Kasumi-1 (cell line): ENCODE measurements around the gene PFN3.

Source experiments
- DNase-seq, 2 experiments: peaks; one replicate each; lab custom pipeline; 2025; lab: John Stamatoyannopoulos, UW

PFN3 gene

DNA sequence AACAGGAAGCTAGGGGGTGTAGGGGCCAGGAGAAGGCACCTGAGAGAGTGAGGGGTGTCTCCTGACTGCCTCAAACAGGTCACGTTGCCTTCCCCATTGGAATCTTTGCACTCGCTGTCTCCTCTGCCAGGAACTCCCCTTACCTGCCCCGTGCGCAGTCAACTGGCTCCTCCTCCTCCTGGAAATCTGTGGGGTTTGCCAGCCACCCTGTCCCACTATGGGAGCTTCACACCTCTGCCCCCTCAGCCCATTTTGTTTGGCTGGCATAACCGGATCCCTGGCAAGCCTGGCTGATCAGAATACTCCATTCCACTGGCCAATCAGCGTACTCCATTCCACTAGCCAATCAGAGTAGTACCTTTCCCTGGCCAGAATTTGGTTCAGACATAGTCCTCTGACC is 26.7 kb downstream of the PFN3 start:
- no peak for DNase-seq

- DNase-seq, result no peak
Observed at GRCh38 chr5:177372910-177373309, 27.6 kb downstream of the PFN3 start.

GRCh38 chr5:177372034-177372896 is 28.2 kb downstream of the PFN3 start:
- DNase-seq, result peak; percentile 65 to 70

- no peak for DNase-seq
Observed at GRCh38 chr5:177371120-177372033, 29.1 kb downstream of the PFN3 start.

- DNase-seq, result peak; percentile 67 to 80
Observed at GRCh38 chr5:177370488-177371119, 29.9 kb downstream of the PFN3 start.

DNA sequence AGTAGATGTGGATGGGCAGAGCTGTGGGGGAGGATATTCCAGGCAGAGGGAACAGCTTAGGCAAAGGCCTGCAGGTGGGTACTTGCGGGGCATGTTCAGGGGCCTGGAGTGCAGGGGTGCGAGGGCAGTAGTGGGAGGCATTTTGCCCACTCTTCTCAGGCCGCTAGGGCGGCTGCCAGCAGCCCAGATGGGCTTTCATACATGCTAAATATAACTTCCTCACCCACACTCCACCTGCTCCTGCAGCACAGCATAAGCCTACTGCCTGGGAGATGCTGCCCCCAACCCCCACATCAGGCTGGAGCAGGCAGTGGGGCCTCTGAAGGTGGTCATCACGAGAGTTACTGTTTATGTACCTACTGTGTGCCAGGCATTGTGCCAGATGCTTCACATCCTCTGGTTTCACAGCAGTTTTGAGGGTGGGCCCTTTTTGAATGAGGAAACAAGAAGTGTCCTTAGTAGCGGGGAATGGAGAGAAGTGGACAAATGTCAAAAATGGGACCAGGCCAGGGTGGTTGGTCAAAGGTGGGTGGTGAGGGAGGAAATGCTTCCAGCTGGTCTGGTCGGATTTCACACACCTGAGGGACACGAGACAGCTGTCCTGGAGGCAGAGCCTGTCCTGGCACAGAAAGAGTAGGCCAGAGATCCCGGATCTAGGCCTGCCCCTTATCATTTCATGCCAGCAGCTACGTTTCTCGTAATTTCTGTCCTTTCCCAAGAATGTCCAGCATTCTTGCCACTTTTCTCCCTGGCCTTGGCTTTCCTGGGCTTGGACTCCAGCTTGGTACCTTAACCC is 30.6 kb downstream of the PFN3 start:
- no peak for DNase-seq

- DNase-seq, result peak; percentile 47 to 51
Observed at GRCh38 chr5:177368869-177369644, 31.4 kb downstream of the PFN3 start.

DNA sequence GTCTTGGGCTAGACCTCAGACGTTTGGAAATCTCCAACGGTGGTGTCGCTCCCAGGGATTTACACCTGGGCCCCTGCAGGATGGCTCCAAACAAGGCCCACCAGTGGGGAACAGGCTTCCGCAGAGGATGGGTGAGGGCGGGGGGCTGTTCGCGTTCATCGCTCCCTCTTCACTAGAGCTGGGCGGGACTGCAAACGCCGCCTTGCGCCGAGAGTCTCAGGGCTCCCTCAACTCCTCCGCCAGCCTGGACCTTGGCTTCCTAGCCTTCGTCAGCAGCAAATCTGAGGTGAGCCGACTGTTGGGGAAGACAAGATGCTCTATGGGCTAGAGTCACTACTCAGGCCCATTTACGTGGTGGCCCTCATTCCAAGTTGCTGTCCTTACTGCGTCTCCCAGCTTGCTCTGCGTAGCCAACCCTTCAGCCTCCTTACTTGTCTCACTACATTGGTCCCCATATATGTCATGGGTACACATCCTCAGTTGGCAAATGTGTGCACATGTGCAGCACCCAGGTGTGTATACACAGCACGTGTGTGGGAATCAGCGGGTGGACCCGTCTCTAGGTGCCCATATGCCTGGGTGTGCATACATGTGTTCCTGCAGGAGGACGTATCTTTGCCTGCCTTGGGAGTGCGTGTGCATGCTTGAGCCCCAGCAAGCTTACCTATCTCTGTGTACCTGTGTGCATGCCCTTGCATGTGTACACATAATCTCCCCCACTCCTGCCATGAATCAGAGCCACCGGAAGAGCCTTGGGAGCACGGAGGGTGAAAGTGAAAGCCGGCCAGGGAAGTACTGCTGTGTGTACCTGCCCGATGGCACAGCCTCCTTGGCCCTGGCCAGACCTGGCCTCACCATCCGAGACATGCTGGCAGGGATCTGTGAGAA is 32.2 kb downstream of the PFN3 start:
- no peak for DNase-seq

- peak in 1 of 2 experiments; percentile 71 for DNase-seq
Observed at GRCh38 chr5:177367323-177367848, 33.1 kb downstream of the PFN3 start.

DNA sequence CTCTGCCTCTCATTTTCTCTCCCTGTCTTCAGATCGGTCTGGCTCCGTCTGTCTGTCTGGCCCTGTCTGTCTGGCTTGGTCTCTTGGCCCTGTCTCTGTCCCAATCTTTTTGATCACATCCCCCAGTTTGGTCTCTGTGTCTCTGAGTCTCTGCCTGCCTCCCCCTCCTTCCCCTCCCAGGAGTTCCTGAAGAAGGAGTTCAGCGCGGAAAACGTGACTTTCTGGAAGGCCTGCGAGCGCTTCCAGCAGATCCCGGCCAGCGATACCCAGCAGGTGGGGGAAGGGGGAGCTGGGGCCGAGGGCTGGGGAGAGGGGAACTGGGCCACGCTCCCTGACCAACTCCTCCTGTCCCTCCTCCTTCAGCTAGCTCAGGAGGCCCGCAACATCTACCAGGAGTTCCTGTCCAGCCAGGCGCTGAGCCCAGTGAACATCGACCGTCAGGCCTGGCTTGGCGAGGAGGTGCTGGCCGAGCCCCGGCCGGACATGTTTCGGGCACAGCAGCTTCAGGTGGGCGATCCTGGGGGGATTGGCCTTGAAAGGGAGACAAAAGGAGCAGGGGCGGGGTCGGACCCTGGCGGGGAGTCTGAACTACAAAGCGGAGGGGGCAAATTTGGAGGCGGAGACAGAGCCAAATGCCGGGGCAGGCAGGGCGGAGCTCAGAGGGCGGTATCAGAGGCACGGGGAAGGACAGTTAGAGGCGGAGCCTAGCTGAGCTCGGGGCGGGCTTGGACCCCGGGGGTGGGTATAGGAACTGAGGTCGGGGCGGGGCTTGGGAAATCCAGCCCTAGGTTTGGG is 33.7 kb downstream of the PFN3 start:
- peak; percentile 92 for DNase-seq

GRCh38 chr5:177365845-177366527 is 34.5 kb downstream of the PFN3 start:
- DNase-seq, result no peak

- DNase-seq, result no peak
Observed at GRCh38 chr5:177364159-177364962, 36.1 kb downstream of the PFN3 start.

- no peak for DNase-seq
Observed at GRCh38 chr5:177363565-177363964, 36.9 kb downstream of the PFN3 start.

- DNase-seq, result peak in 1 of 2 experiments; percentile 38
Observed at GRCh38 chr5:177362610-177363507, 37.6 kb downstream of the PFN3 start.

GRCh38 chr5:177362292-177362609 is 38.2 kb downstream of the PFN3 start:
- DNase-seq, result no peak
